Measurements from ENCODE around the gene POP4.

DNA sequence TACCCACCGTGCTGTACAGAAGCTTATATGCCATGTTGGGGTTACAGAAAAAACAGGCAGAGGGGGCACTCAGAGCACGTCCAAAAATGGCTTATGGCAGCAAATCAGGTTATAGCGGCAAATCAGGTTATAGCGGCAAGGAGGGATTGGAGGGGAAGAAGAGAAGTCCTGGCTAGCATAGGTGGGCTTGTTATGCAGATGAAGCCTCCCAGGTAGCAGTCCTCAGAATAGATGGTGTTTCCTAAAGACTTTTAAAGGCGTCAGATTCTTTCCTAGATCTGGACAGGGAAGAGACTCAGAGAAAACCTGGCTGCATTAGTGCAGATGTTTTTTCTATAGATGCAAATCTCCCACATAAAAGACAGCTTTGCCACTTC, 39.4 kb downstream of the POP4 start:
- TF ChIP-seq, protein P1, sequence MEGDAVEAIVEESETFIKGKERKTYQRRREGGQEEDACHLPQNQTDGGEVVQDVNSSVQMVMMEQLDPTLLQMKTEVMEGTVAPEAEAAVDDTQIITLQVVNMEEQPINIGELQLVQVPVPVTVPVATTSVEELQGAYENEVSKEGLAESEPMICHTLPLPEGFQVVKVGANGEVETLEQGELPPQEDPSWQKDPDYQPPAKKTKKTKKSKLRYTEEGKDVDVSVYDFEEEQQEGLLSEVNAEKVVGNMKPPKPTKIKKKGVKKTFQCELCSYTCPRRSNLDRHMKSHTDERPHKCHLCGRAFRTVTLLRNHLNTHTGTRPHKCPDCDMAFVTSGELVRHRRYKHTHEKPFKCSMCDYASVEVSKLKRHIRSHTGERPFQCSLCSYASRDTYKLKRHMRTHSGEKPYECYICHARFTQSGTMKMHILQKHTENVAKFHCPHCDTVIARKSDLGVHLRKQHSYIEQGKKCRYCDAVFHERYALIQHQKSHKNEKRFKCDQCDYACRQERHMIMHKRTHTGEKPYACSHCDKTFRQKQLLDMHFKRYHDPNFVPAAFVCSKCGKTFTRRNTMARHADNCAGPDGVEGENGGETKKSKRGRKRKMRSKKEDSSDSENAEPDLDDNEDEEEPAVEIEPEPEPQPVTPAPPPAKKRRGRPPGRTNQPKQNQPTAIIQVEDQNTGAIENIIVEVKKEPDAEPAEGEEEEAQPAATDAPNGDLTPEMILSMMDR (IDR thresholded peaks at IDR 0.05), result no peak
- TF ChIP-seq POLR2AphosphoS5 (IDR thresholded peaks at IDR 0.05) (no peak), POLR2A (IDR thresholded peaks at IDR 0.05) (no peak)

Data from upper lobe of left lung (tissue), 4 donors.